ENCODE results near the gene ANK3.

ANK3 gene

GRCh38 chr10:60044971-60045370 is 344.7 kb downstream of the ANK3 start:
- Histone ChIP-seq H3K79me1 (replicated peaks; ENCODE audit: low read length, poor library complexity, severe bottlenecking) (no peaks in the 10 kb centered on the region), H2AK5ac (ENCODE audit: low read length, severe bottlenecking) (no peak overlapping the region), H3K36me3 (ENCODE audit: control insufficient read depth in 1 of 2, insufficient read depth in 2 of 2, low read depth in 1 of 2, low read length in 2 of 2) (no peaks in the 10 kb centered on the region), H3K4ac (ENCODE audit: low read depth in 1 of 2, low read length in 2 of 2) (no peak overlapping the region), H2BK15ac (ENCODE audit: low read depth, poor library complexity, severe bottlenecking) (no peak overlapping the region), H3K27me3 (ENCODE audit: control insufficient read depth in 1 of 2, insufficient read depth in 1 of 2, low read length in 2 of 2) (no peaks in the 10 kb centered on the region), H3K18ac (ENCODE audit: low read depth in 1 of 2, low read length in 2 of 2) (no peak overlapping the region), H3K23ac (ENCODE audit: low read length in 2 of 2) (no peak overlapping the region), H3K27ac (ENCODE audit: low read length, poor library complexity, severe bottlenecking) (no peak overlapping the region), H2BK120ac (ENCODE audit: low read depth, low read length) (no peak overlapping the region), H2BK12ac (ENCODE audit: low read length in 2 of 2) (no peak overlapping the region), H3K4me3 (ENCODE audit: insufficient read depth in 1 of 2, low read depth in 1 of 2, low read length in 2 of 2) (no peak overlapping the region), H4K91ac (ENCODE audit: low read length) (no peak overlapping the region), H2BK5ac (ENCODE audit: low read depth, low read length, poor library complexity, severe bottlenecking) (no peak overlapping the region), H3K14ac (ENCODE audit: low read length in 2 of 2) (no peak overlapping the region), H3K9me3 (ENCODE audit: control insufficient read depth, low read length) (no peaks in the 10 kb centered on the region), H4K8ac (ENCODE audit: low read length) (no peak overlapping the region), H3K9ac (ENCODE audit: low read length) (no peak overlapping the region), H3K4me1 (ENCODE audit: control insufficient read depth, insufficient read depth, low read depth, low read length) (no peaks in the 10 kb centered on the region), H3K4me2 (ENCODE audit: low read length, poor library complexity, severe bottlenecking) (no peak overlapping the region), H2AFZ (ENCODE audit: low read depth, low read length) (no peak overlapping the region)
- WGBS, result 100% methylated on average over 2 of the region's 2 CpGs
- DNase-seq, result peak; percentile 19

- H3K4me2 ChIP-seq (ENCODE audit: low read length, poor library complexity, severe bottlenecking), result no peak overlapping the region
- H3K36me3 ChIP-seq (ENCODE audit: control insufficient read depth in 1 of 2, insufficient read depth in 2 of 2, low read depth in 1 of 2, low read length in 2 of 2), result no peaks in the 10 kb centered on the region
- 46% methylated on average over 2 of the region's 2 CpGs for WGBS
- H4K8ac ChIP-seq (ENCODE audit: low read length), result no peak overlapping the region
- DNase-seq, result peak; percentile 75
- no peak overlapping the region for H3K4ac ChIP-seq (ENCODE audit: low read depth in 1 of 2, low read length in 2 of 2)
- no peak overlapping the region for H2BK12ac ChIP-seq (ENCODE audit: low read length in 2 of 2)
- H3K9me3 ChIP-seq (ENCODE audit: control insufficient read depth, low read length), result no peaks in the 10 kb centered on the region
- H2AK5ac ChIP-seq (ENCODE audit: low read length, severe bottlenecking), result no peak overlapping the region
- no peak overlapping the region for H3K23ac ChIP-seq (ENCODE audit: low read length in 2 of 2)
- H3K27me3 ChIP-seq (ENCODE audit: control insufficient read depth in 1 of 2, insufficient read depth in 1 of 2, low read length in 2 of 2), result no peaks in the 10 kb centered on the region
- H2BK5ac ChIP-seq (ENCODE audit: low read depth, low read length, poor library complexity, severe bottlenecking), result no peak overlapping the region
- no peak overlapping the region for H2BK15ac ChIP-seq (ENCODE audit: low read depth, poor library complexity, severe bottlenecking)
- H3K18ac ChIP-seq (ENCODE audit: low read depth in 1 of 2, low read length in 2 of 2), result no peak overlapping the region
- H3K79me1 ChIP-seq (replicated peaks; ENCODE audit: low read length, poor library complexity, severe bottlenecking), result no peaks in the 10 kb centered on the region
- no peak overlapping the region for H2AFZ ChIP-seq (ENCODE audit: low read depth, low read length)
- H3K27ac ChIP-seq (ENCODE audit: low read length, poor library complexity, severe bottlenecking), result no peak overlapping the region
- H2BK120ac ChIP-seq (ENCODE audit: low read depth, low read length), result no peak overlapping the region
- H3K14ac ChIP-seq (ENCODE audit: low read length in 2 of 2), result no peak overlapping the region
- H3K4me1 ChIP-seq (ENCODE audit: control insufficient read depth, insufficient read depth, low read depth, low read length), result no peaks in the 10 kb centered on the region
- H3K4me3 ChIP-seq (ENCODE audit: insufficient read depth in 1 of 2, low read depth in 1 of 2, low read length in 2 of 2), result no peak overlapping the region
- H4K91ac ChIP-seq (ENCODE audit: low read length), result no peak overlapping the region
- H3K9ac ChIP-seq (ENCODE audit: low read length), result no peak overlapping the region
Measured at GRCh38 chr10:60044242-60044641, 345.4 kb downstream of the ANK3 start.

- H4K8ac ChIP-seq (ENCODE audit: low read length), result no peak overlapping the region
- no peak overlapping the region for H2BK5ac ChIP-seq (ENCODE audit: low read depth, low read length, poor library complexity, severe bottlenecking)
- no peak overlapping the region for H2AK5ac ChIP-seq (ENCODE audit: low read length, severe bottlenecking)
- WGBS, result 87% methylated on average over 6 of the region's 6 CpGs
- no peak overlapping the region for H3K4me3 ChIP-seq (ENCODE audit: insufficient read depth in 1 of 2, low read depth in 1 of 2, low read length in 2 of 2)
- no peak overlapping the region for H2AFZ ChIP-seq (ENCODE audit: low read depth, low read length)
- peak overlapping the region in 1 of 2 experiments; percentile 3 for H3K18ac ChIP-seq (ENCODE audit: low read depth in 1 of 2, low read length in 2 of 2)
- H3K23ac ChIP-seq (ENCODE audit: low read length in 2 of 2), result no peak overlapping the region
- no peaks in the 10 kb centered on the region for H3K79me1 ChIP-seq (replicated peaks; ENCODE audit: low read length, poor library complexity, severe bottlenecking)
- no peaks in the 10 kb centered on the region for H3K36me3 ChIP-seq (ENCODE audit: control insufficient read depth in 1 of 2, insufficient read depth in 2 of 2, low read depth in 1 of 2, low read length in 2 of 2)
- no peak overlapping the region for H2BK15ac ChIP-seq (ENCODE audit: low read depth, poor library complexity, severe bottlenecking)
- H4K91ac ChIP-seq (ENCODE audit: low read length), result peak overlapping the region; percentile 80
- no peaks in the 10 kb centered on the region for H3K4me1 ChIP-seq (ENCODE audit: control insufficient read depth, insufficient read depth, low read depth, low read length)
- H3K4ac ChIP-seq (ENCODE audit: low read depth in 1 of 2, low read length in 2 of 2), result peak overlapping the region in 1 of 2 experiments; percentile 17
- no peak for DNase-seq
- no peak overlapping the region for H3K27ac ChIP-seq (ENCODE audit: low read length, poor library complexity, severe bottlenecking)
- no peaks in the 10 kb centered on the region for H3K27me3 ChIP-seq (ENCODE audit: control insufficient read depth in 1 of 2, insufficient read depth in 1 of 2, low read length in 2 of 2)
- H2BK12ac ChIP-seq (ENCODE audit: low read length in 2 of 2), result peak overlapping the region; percentile 23 to 92
- H3K9ac ChIP-seq (ENCODE audit: low read length), result no peak overlapping the region
- H2BK120ac ChIP-seq (ENCODE audit: low read depth, low read length), result peak overlapping the region; percentile 3
- H3K9me3 ChIP-seq (ENCODE audit: control insufficient read depth, low read length), result no peaks in the 10 kb centered on the region
- H3K4me2 ChIP-seq (ENCODE audit: low read length, poor library complexity, severe bottlenecking), result no peak overlapping the region
- H3K14ac ChIP-seq (ENCODE audit: low read length in 2 of 2), result no peak overlapping the region
Measured at GRCh38 chr10:60043561-60044241, 346.0 kb downstream of the ANK3 start.

- H3K4ac ChIP-seq (ENCODE audit: low read depth in 1 of 2, low read length in 2 of 2), result no peak overlapping the region
- no peak overlapping the region for H3K4me3 ChIP-seq (ENCODE audit: insufficient read depth in 1 of 2, low read depth in 1 of 2, low read length in 2 of 2)
- H3K4me2 ChIP-seq (ENCODE audit: low read length, poor library complexity, severe bottlenecking), result no peak overlapping the region
- no peaks in the 10 kb centered on the region for H3K36me3 ChIP-seq (ENCODE audit: control insufficient read depth in 1 of 2, insufficient read depth in 2 of 2, low read depth in 1 of 2, low read length in 2 of 2)
- H3K79me1 ChIP-seq (replicated peaks; ENCODE audit: low read length, poor library complexity, severe bottlenecking), result no peaks in the 10 kb centered on the region
- WGBS, result 50% methylated on average over 1 of the region's 2 CpGs
- H3K9ac ChIP-seq (ENCODE audit: low read length), result no peak overlapping the region
- no peak overlapping the region for H2BK15ac ChIP-seq (ENCODE audit: low read depth, poor library complexity, severe bottlenecking)
- no peak overlapping the region for H3K14ac ChIP-seq (ENCODE audit: low read length in 2 of 2)
- H2BK5ac ChIP-seq (ENCODE audit: low read depth, low read length, poor library complexity, severe bottlenecking), result no peak overlapping the region
- no peak overlapping the region for H2BK12ac ChIP-seq (ENCODE audit: low read length in 2 of 2)
- no peak overlapping the region for H3K18ac ChIP-seq (ENCODE audit: low read depth in 1 of 2, low read length in 2 of 2)
- H3K9me3 ChIP-seq (ENCODE audit: control insufficient read depth, low read length), result no peaks in the 10 kb centered on the region
- DNase-seq, result peak; percentile 63
- H3K27ac ChIP-seq (ENCODE audit: low read length, poor library complexity, severe bottlenecking), result no peak overlapping the region
- H4K8ac ChIP-seq (ENCODE audit: low read length), result no peak overlapping the region
- H2AK5ac ChIP-seq (ENCODE audit: low read length, severe bottlenecking), result no peak overlapping the region
- H3K4me1 ChIP-seq (ENCODE audit: control insufficient read depth, insufficient read depth, low read depth, low read length), result no peaks in the 10 kb centered on the region
- H2BK120ac ChIP-seq (ENCODE audit: low read depth, low read length), result no peak overlapping the region
- H2AFZ ChIP-seq (ENCODE audit: low read depth, low read length), result no peak overlapping the region
- H3K23ac ChIP-seq (ENCODE audit: low read length in 2 of 2), result no peak overlapping the region
- H4K91ac ChIP-seq (ENCODE audit: low read length), result no peak overlapping the region
- no peaks in the 10 kb centered on the region for H3K27me3 ChIP-seq (ENCODE audit: control insufficient read depth in 1 of 2, insufficient read depth in 1 of 2, low read length in 2 of 2)
Measured at GRCh38 chr10:60042914-60043313, 346.8 kb downstream of the ANK3 start.

Data from mesenchymal stem cell (in vitro differentiated cells and primary cell).